Activated T-cell treated with anti-CD3 and anti-CD28 coated beads for 48 hours (primary cell): ENCODE data around the gene EIF2S1.
"Not testable (repeated sequence)": the region's sequence is repeated elsewhere in the genome, so short reads cannot be mapped to it uniquely, and the experiment has no call there.

Experiments used
- DNase-seq: peaks from one replicate; pipeline ENCODE4 v3.0.0-alpha.2; 2020; ENCODE audit warnings: low read depth

Gene EIF2S1

DNA sequence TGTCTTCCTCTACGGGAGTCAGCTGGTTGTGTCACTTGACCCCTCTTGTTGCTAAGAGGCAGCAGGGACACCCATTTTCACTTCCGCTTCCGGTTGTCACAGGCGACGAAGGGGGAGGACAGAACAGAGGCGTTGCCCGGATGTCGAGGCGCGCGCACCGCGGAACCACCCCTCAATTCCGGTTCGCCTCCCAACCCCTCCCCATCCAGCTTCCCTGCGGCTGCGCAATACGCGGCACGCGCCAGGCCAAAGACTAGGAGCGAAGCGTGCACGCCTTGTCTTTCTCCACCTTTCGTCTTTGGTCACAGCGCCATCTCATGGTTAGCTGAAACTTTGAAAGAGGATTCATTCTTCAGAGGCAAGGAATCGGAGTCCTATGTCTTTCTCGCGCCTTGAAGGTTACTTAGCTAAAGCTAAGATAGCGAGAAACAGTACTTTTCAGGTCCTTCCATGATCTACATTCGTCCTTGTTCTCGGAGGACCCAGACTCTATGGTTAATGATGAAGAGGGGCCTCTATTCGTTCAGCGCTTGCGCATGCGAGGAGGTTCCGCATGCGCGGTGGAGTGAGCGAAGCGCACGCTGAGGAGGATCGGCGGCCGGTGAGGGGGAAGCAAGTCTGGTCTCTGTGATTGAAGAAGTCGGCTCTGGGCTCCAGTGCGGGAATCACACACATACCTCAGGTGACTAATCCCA lies at the start of gene EIF2S1, which contains the start of gene ATP6V1D:
EIF2S1 (plus strand) TSS at position 554 of the 695 bp plus-strand sequence. CDS start 4,440 bp downstream, outside the sequence.
ATP6V1D (minus strand) TSS at position 30 of the 695 bp plus-strand sequence. CDS start 106 bp downstream, outside the sequence.
- peak; percentile 98 for DNase-seq

DNA sequence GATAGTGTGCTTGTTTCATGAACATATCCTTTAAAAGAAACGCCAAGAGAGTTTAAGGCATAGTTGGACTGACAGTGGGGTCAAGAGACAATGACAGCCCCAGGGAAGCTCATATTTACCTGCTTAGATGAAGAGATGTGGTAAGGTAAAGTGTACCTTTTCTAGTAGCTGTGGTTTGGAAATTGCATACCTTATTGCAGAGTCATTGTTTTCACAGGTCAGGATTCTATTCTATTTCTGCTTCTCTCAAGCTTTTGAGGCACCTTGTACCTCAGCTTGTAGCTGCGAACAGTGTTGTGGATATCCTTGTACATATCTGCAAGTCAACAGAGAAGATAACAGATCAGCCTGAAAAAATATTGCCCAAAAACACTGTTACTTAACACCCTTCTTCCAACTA lies 48.3 kb upstream of the EIF2S1 start:
- no peak for DNase-seq

GRCh38 chr14:67313153-67313552 lies 47.0 kb upstream of the EIF2S1 start:
- no peak for DNase-seq

- no peak for DNase-seq
These were observed 42.3 kb upstream of the EIF2S1 start for GRCh38 chr14:67317822-67318221.

GRCh38 chr14:67319142-67319541 lies 41.0 kb upstream of the EIF2S1 start:
- DNase-seq: no peak

DNA sequence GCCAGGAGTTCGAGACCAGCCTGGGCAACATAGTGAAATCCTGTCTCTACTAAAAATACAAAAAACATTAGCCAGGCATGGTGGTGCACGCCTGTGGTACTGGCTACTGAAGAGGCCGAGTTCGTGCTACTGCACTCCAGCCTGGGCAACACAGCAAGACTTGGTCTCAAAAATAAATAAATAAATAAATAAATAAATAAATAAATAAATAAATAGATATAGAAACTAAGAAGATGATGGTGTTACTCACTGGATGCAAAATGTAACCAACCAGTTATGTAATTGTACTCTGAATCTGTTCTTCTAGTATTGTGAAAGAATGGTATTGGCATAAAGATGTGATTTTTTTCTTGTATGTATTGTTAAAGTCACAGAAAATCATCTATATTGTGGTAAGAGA lies 30.5 kb upstream of the EIF2S1 start:
- not testable (repeated sequence) for DNase-seq

DNA sequence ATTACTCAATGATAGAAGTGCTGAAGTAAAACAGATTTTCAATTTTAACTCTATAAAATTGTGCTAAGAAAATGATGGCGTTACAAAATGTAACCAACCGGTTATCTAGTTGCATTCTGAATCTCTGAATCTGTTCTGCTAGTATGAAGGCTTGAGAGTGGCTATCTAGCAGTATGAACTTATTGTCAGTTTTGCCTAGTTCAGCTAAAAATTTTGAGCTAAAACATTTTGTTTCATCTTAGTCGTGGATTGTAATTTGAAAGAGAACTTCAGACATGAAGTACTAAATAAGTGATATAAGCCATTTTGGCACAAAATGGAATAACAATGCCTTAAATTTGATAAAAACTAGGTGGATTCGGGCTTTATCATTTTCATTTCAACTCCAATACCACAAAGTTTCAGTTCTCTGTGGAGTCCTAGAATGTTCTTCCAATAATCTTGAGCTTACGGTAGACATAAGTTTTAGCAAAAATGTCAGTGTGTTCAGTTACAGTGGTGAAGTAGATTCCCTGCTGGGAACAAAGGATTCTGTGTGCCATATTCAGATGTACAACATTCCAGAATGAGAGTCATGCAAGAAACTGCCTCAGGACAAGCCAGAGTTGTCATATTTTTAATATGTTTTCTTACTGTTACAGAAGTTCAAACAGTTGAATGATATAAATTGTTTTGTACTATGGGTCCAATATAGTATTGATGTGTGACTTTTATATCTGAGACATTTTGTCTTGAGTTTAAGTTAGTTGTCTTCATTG lies 28.6 kb upstream of the EIF2S1 start:
- DNase-seq: no peak

DNA sequence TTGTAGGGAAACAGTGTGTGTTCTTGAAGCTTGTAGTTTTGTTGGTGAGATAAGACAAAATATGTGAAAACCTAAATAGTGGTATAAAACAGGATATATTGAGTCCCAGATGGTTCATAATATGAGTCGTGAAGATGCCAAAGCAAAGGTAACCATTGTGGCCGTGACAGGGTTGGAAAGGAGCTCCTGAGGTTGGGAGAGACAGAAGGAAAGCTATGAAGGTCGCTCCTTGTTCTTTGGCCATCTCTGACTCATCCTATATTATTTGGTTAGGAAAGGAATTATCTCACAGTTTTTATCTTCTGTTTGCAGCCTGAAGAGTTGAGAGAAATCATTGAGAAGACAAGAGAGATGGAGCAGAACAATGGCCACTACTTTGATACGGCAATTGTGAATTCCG lies 27.7 kb upstream of the EIF2S1 start:
- DNase-seq: no peak

GRCh38 chr14:67335781-67336180 lies 24.3 kb upstream of the EIF2S1 start:
- DNase-seq: no peak

GRCh38 chr14:67341231-67341630 lies 18.9 kb upstream of the EIF2S1 start:
- DNase-seq: not testable (repeated sequence)

DNA sequence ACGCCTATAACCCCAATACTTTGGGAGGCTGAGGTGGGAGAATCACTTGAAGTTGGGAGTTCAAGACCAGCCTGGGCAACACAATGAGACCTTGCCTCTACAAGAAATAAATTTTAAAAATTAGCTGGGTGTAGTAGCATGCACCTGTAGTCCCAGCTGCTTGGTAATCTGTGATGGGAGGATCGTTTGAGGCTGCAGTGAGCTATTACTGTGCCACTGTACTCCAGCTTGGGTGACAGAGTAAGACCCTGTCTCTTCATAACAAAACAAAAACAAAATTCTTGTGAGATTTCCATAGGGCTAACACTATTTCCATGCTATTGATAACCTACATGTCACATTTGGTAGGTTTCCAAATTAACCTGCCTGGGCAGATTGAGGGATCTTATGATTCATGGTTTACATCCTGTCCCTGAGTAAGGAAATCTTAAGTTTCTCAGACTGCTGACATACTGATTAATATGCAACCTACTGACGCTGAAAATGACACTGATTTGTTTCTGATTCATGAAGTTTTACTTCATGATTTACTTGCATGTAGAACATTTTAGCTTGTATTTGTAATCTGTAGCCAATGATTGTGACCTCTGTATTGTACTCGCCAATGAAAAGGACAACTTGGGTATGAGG lies 16.4 kb upstream of the EIF2S1 start:
- no peak for DNase-seq

GRCh38 chr14:67345583-67345982 lies 14.5 kb upstream of the EIF2S1 start:
- DNase-seq: no peak

DNA sequence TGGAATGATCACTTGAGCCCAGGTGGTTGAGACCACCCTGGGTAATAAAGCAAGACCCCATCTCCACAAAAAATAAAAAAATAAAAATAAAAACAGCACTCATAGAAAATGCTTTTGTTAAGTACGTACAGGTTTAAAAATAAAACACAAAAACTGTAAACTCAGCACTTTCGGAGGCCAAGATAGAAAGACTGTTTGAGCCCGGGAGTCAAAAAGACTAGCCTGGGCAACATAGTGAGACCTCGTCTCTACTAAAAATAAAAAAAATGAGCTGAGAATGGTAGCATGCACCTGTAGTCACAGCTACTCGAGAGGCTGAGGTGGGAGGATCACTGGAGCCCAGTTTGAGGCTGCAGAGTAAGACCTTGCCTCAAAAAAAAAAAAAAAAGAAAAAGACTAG lies 8.1 kb upstream of the EIF2S1 start:
- DNase-seq: no peak

DNA sequence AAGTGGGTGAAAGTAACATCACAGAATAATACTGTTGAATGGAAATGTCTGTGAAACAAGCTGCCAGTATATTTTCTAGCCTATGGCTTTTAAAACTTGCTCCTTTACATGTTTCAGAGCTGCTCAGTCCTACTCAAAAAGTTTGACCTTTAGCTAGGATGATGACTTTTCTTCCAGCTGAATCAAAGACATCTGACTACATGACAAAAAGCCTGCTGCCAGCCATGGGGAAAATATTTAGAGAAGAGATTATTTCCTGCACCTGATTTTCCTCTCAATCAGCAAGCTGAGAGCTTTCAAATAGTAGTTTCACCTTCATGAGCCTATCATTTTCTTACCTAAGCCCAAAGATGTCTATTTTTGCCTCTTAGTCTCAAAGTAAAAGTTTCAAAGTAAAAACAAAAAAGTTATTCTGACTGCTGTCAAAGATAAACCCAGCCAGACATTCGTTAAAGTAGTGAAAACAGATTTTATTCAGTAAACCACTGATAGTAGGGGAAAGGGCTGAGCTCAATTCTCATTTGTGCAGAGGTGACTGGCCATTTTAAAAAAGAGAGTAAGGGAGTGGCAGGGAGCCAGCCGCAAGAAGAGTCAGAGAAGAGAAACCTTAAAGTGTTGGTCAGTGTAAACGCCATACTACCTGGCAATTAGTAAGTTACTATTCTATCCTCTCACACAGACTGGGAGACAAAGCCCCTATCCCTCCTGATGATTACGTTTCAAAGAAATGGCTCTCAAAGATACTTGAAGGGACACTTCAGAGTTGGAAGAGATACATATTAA lies 2.8 kb upstream of the EIF2S1 start:
- DNase-seq: no peak

GRCh38 chr14:67357969-67358354 lies 2.2 kb upstream of the EIF2S1 start:
- no peak for DNase-seq

GRCh38 chr14:67358924-67359774 lies 979 bp upstream of the EIF2S1 start:
- no peak for DNase-seq

GRCh38 chr14:67360470-67361206 lies 510 bp downstream of the EIF2S1 start:
- DNase-seq: no peak

GRCh38 chr14:67365476-67365875 lies 5.3 kb downstream of the EIF2S1 start:
- no peak for DNase-seq

- DNase-seq: no peak
These were observed 10.7 kb downstream of the EIF2S1 start for GRCh38 chr14:67370830-67371229.
